MCF 10A (cell line): ENCODE measurements around the gene SEMA3D. TPM values are rescaled to one million over a fixed set of nuclear protein-coding genes. Genes with fewer than 3 reads are reported as not detected.

Experiments
- BruUV-seq: library from RNA; stranded (reverse); fragments of 400-500 nt; replicated peaks from 2 replicates; lab custom pipeline; 2021; lab: Mats Ljungman, UMichigan
- CTCF ChIA-PET: fragments of 300-600 bp; sonication (Branson Sonifier 250); formaldehyde crosslinking; extraction: SDS; loops from one replicate; lab custom pipeline; 2021; ENCODE audit warnings: antibody characterized with exemption, inconsistent platforms; lab: Yijun Ruan, JAX
- POLR2A ChIA-PET: fragments of 300-600, 350-650 bp; sonication (Branson Sonifier 250); formaldehyde crosslinking; extraction: SDS; loops from one replicate; lab custom pipeline; 2020; ENCODE audit warnings: antibody characterized with exemption, inconsistent platforms; lab: Yijun Ruan, JAX
- DNase-seq: peaks from one replicate; pipeline ENCODE4 v3.0.0-alpha.2; 2018; ENCODE audit not compliant: unreplicated experiment
- H3K27ac Mint-ChIP-seq: one replicate; pipeline ENCODE4 v1.8.0; 2022; ENCODE audit warnings: mild to moderate bottlenecking, low read depth, mixed read lengths; ENCODE audit not compliant: unreplicated experiment
- H3K27me3 Mint-ChIP-seq: one replicate; pipeline ENCODE4 v1.8.0; 2022; ENCODE audit warnings: mixed read lengths; ENCODE audit not compliant: insufficient read depth, unreplicated experiment
- H3K36me3 Mint-ChIP-seq: one replicate; pipeline ENCODE4 v1.8.0; 2022; ENCODE audit warnings: mild to moderate bottlenecking, moderate library complexity, mixed read lengths; ENCODE audit not compliant: insufficient read depth, unreplicated experiment
- H3K4me1 Mint-ChIP-seq: one replicate; pipeline ENCODE4 v1.8.0; 2022; ENCODE audit warnings: mixed read lengths; ENCODE audit not compliant: insufficient read depth, unreplicated experiment
- H3K4me3 Mint-ChIP-seq: one replicate; pipeline ENCODE4 v1.8.0; 2022; ENCODE audit warnings: mild to moderate bottlenecking, moderate library complexity, mixed read lengths; ENCODE audit not compliant: unreplicated experiment
- H3K9me3 Mint-ChIP-seq: one replicate; pipeline ENCODE4 v1.8.0; 2022; ENCODE audit warnings: mixed read lengths; ENCODE audit not compliant: unreplicated experiment
- CTCF ChIP-seq: fragments of 200-600 bp; IDR thresholded peaks from one replicate; pipeline ENCODE4 v1.8.0; 2022; ENCODE audit warnings: antibody characterized with exemption, mild to moderate bottlenecking; ENCODE audit not compliant: unreplicated experiment
- intact Hi-C: fragments of 100-400 bp; cut with micrococcal nuclease; formaldehyde crosslinking; loops from 2 replicates; pipeline ENCODE4 v1.14.1; 2022
- total RNA-seq: library from RNA; stranded (reverse); gene quantifications from 2 replicates; pipeline ENCODE4 v1.2.3, GENCODE V29; 2022

SEMA3D gene
- total RNA-seq, 1 experiment from 2014 or later: not detected

GRCh38 chr7:85022064-85022697 lies 164.7 kb downstream of the SEMA3D start:
- Mint-ChIP-seq H3K36me3 (no peaks in the 10 kb centered on the region), H3K4me1 (peaks cover 21% of the 10 kb centered on the region), H3K9me3 (no peaks in the 10 kb centered on the region), H3K4me3 (no peak overlapping the region), H3K27ac (no peak overlapping the region), H3K27me3 (no peaks in the 10 kb centered on the region)
- CTCF ChIA-PET: interaction anchor here (0.6 to 13.5 kb wide), 23 partner anchors 20 to 1087 kb away, joined by 3 to 324 read pairs (median 4); partner anchors contain the start of gene SEMA3A
- POLR2A ChIA-PET: interaction anchor here (1.1 to 1.6 kb wide), 2 partner anchors 828 to 1089 kb away, joined by 3 to 4 read pairs; partner anchors contain the start of gene SEMA3A
- TF ChIP-seq CTCF: no peak
- intact Hi-C loops: loop anchor here (2.0 kb wide), 3 partner anchors 407 to 827 kb away; partner anchors contain the start of gene SEMA3A
- DNase-seq: no peak
- no TSS peak for BruUV-seq

GRCh38 chr7:85021101-85021704 lies 165.7 kb downstream of the SEMA3D start:
- ChIA-PET CTCF (interaction anchor here (0.6 to 13.5 kb wide), 17 partner anchors 45 to 1342 kb away, joined by 3 to 324 read pairs (median 4); partner anchors contain the start of gene SEMA3A), POLR2A (interaction anchor here (1.6 kb wide), 1 partner anchor 1088 kb away, joined by 3 read pairs; no protein-coding TSS in a partner anchor)
- DNase-seq: peak; percentile 33
- H3K27me3 Mint-ChIP-seq: no peaks in the 10 kb centered on the region
- BruUV-seq: no TSS peak
- H3K36me3 Mint-ChIP-seq: no peaks in the 10 kb centered on the region
- TF ChIP-seq CTCF: peak; percentile 62
- no peak overlapping the region for H3K27ac Mint-ChIP-seq
- H3K4me1 Mint-ChIP-seq: peaks cover 18% of the 10 kb centered on the region
- H3K9me3 Mint-ChIP-seq: no peaks in the 10 kb centered on the region
- H3K4me3 Mint-ChIP-seq: no peak overlapping the region
- intact Hi-C loops: loop anchor here (1.0 kb wide), 1 partner anchor 774 kb away; no protein-coding TSS in a partner anchor

GRCh38 chr7:85019778-85020177 lies 167.1 kb downstream of the SEMA3D start:
- no TSS peak for BruUV-seq
- POLR2A ChIA-PET: no interaction called here
- no peaks in the 10 kb centered on the region for H3K36me3 Mint-ChIP-seq

More at GRCh38 chr7:85019778-85020177, 167.1 kb downstream of the SEMA3D start:
- peaks cover 4% of the 10 kb centered on the region for H3K4me1 Mint-ChIP-seq
- H3K9me3 Mint-ChIP-seq: no peaks in the 10 kb centered on the region
- no peaks in the 10 kb centered on the region for H3K27me3 Mint-ChIP-seq
- no peak overlapping the region for H3K27ac Mint-ChIP-seq
- CTCF ChIA-PET: interaction anchor here (0.6 to 13.5 kb wide), 8 partner anchors 10 to 1085 kb away, joined by 3 to 324 read pairs (median 4); no protein-coding TSS in a partner anchor
- intact Hi-C loops: no loop called here
- no peak overlapping the region for H3K4me3 Mint-ChIP-seq
- no peak for DNase-seq
- no peak for TF ChIP-seq CTCF
